Measurements from ENCODE around the gene DGCR6L. TPM values are rescaled to one million over a fixed set of nuclear protein-coding genes. Genes with fewer than 3 reads are reported as not detected.
A peak's percentile ranks its signal among the peaks of the same experiment; 100 is the strongest.
"Not testable (repeated sequence)": the region's sequence is repeated elsewhere in the genome, so short reads cannot be mapped to it uniquely, and the experiment has no call there.

DGCR6L gene
- total RNA-seq (2014; rRNA removed; shearing (Covaris generic); ENCODE audit: low replicate concordance) = 122 and 180 TPM in 2 replicates

DNA sequence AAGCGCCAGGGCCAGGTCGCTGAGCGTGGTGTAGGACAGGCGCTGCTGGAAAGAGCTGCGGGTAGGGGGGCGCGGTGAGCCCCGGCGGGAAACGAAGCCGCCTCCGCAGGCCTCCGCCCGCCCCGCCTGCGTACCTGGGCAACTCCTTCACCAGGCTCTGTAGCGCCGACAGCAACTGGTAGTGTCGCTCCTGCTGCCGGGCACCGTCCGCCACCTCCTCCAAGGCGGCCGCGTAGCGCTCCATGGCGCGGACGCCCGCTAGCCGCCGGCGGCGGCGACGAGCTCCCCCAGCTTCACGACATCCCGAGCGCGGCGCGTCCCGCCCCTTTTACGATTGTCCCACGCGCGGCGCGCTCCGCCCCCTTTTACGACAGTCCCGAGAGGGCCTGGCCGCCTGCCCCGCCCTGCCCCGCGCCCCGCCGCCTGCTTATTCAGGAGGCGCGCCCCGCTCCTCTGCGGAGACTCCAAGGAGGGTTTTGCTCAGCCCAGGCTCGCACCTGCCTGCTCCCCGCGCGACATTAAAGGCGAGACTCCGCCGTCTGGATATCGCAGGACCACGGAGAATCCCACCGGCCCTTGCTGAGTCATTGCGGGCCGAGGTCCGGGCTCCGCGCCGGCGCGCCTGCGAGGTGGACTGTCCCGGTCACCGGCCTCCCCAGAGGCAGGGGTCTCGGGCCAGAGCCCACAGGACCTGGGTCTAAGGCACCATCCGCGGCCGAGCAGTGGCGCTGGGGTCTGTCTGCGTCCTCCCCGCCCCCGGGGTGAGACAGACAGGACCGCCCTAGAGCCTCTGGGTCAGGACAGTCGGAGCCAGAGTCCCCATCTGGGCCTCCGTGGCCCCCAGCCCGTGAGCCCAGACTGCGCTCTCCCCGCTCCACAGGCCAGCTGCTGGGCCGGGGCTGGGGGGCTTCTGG, at the start of gene DGCR6L:
Gene DGCR6L, minus strand, starts transcription at position 316 of the 914 bp plus-strand sequence. Its CDS starts 72 bp downstream, at position 244.
- in situ Hi-C loops (cut with HindIII; ENCODE audit: low pct_unique_long_range_greater_than_20kb, low sequenced_read_pairs) = no loop called here
- DNase-seq (ENCODE audit: low read depth) = peak; percentile 91

- DNase-seq (ENCODE audit: low read depth); in situ Hi-C loops (cut with HindIII; ENCODE audit: low pct_unique_long_range_greater_than_20kb, low sequenced_read_pairs): not testable (repeated sequence)
Observed at GRCh38 chr22:20368875-20369274, 49.0 kb upstream of the DGCR6L start.

DNA sequence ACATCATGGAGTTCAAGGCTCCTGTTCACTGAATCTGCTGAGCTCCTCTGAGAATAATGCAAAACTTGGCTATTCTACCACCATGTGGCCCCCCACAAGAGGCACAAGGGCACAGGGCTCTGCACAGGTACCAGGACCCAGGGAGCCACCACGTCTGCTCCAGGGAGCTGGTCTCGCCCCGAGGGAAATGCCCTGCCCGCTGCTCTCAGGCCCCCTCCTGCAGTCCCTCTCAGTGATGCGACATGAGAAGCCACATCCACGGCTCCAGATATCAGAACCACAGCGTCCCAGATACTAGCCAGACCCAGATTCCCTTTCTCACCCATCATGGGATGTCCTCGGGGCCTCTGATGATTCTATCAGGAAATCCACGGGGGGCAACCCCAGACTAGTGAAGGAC, 47.0 kb upstream of the DGCR6L start:
- DNase-seq (ENCODE audit: low read depth); in situ Hi-C loops (cut with HindIII; ENCODE audit: low pct_unique_long_range_greater_than_20kb, low sequenced_read_pairs): not testable (repeated sequence)

DNA sequence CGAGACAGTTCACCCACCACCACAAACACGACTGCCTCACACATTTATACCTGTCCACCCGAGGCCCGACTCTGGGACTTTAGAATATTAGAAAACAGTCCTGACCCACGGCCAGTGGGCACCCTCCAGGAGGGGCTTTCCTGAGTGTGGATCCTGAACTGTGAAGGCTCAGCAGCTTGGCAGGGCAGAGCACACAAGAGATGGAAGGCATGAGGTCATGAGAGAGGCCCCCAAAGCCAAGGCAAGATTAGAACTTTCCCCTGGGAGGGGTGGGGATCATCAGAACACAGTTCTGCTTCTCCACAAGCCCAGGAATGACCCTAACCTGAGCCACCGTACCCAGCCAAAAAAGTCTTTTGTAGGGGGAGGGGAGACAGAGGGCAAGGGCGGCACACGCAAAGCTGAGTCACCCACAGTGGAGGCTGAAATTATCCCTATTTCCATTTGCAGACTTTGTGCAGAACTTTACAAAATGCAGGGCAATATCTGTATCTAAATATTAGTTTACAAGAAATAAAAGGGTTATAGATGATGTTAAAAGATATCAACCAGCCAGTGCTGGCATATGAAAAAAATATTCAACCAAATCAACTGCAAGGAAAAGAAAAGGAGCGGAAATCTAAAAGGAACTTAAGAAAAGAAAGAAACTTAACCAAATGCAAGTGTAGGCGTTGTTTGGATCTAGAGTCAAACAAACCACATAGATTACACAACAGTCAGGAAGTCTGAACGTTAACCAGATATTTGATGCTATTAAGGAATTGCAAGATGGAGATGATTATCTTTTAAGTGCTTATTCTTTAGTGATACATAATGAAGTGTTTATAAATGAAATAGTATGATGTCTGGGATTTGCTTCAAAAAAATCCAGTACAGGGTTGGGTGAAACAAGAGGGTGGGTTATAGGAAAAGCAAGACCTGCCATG, 44.7 kb upstream of the DGCR6L start:
- in situ Hi-C loops (cut with HindIII; ENCODE audit: low pct_unique_long_range_greater_than_20kb, low sequenced_read_pairs); DNase-seq (ENCODE audit: low read depth): not testable (repeated sequence)

- DNase-seq (ENCODE audit: low read depth); in situ Hi-C loops (cut with HindIII; ENCODE audit: low pct_unique_long_range_greater_than_20kb, low sequenced_read_pairs): not testable (repeated sequence)
Observed at GRCh38 chr22:20362403-20362802, 42.5 kb upstream of the DGCR6L start.

DNA sequence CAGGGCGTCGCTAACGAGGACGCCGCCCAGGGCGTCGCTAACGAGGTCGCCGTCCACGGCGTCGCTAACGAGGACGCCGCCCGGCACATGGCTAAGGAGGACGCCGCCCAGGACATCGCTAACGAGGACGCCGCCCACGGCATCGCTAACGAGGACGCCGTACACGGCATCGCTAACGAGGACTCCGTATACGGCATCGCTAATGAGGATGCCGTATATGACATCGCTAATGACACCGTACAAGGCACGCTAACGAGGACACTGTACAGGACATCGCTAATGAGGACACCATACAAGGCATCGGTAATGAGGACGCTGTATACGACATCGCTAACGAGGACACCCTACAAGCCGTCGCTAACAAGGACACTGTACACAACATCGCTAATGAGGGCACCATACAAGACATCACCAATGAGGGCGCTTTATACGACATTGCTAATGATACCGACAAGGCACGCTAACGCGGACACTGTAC, 41.9 kb upstream of the DGCR6L start:
- in situ Hi-C loops (cut with HindIII; ENCODE audit: low pct_unique_long_range_greater_than_20kb, low sequenced_read_pairs); DNase-seq (ENCODE audit: low read depth): not testable (repeated sequence)

DNA sequence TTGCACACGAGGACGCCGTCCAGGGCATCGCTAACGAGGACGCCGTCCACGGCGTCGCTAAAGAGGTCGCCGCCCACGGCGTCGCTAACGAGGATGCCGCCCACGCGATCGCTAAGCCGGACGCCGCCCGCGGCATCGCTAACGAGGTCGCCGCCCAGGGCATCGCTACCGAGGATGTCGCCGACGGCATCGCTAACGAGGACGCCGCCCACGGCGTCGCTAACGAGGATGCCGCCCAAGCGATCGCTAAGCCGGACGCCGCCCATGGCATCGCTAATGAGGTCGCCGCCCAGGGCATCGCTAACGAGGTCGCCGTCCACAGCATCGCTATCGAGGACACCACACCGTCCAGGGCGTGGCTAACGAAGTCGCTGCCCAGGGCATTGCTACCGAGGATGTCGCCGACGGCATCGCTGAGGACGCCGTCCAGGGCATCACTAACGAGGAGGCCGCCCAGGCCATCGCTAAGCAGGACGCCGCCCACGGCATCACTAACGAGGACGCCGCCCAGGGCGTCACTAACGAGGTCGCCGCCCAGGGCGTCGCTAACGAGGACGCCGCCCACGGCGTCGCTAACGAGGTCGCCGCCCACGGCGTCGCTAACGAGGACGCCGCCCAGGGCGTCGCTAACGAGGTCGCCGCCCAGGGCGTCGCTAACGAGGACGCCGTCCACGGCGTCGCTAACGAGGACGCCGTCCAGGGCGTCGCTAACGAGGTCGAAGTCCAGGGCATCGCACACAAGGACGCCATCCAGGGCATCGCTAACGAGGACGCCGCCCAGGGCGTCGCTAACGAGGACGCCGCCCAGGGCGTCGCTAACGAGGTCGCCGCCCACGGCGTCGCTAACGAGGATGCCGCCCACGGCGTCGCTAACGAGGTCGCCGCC, 41.2 kb upstream of the DGCR6L start:
- in situ Hi-C loops (cut with HindIII; ENCODE audit: low pct_unique_long_range_greater_than_20kb, low sequenced_read_pairs); DNase-seq (ENCODE audit: low read depth): not testable (repeated sequence)

GRCh38 chr22:20360261-20360660, 40.4 kb upstream of the DGCR6L start:
- in situ Hi-C loops (cut with HindIII; ENCODE audit: low pct_unique_long_range_greater_than_20kb, low sequenced_read_pairs); DNase-seq (ENCODE audit: low read depth): not testable (repeated sequence)

- DNase-seq (ENCODE audit: low read depth); in situ Hi-C loops (cut with HindIII; ENCODE audit: low pct_unique_long_range_greater_than_20kb, low sequenced_read_pairs): not testable (repeated sequence)
Observed at GRCh38 chr22:20358503-20359239, 38.8 kb upstream of the DGCR6L start.

DNA sequence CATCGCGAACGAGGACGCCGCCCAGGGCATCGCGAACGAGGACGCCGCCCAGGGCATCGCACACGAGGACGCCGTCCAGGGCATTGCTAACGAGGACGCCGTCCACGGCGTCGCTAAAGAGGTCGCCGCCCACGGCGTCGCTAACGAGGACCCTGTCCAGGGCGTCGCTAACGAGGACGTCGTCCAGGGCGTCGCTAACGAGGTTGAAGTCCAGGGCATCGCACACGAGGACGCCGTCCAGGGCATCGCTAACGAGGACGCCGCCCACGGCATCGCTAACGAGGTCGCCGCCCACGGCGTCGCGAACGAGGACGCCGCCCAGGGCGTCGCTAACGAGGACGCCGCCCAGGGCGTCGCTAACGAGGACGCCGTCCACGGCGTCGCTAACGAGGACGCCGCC, 38.1 kb upstream of the DGCR6L start:
- in situ Hi-C loops (cut with HindIII; ENCODE audit: low pct_unique_long_range_greater_than_20kb, low sequenced_read_pairs); DNase-seq (ENCODE audit: low read depth): not testable (repeated sequence)

GRCh38 chr22:20356906-20357305, 37.0 kb upstream of the DGCR6L start:
- in situ Hi-C loops (cut with HindIII; ENCODE audit: low pct_unique_long_range_greater_than_20kb, low sequenced_read_pairs); DNase-seq (ENCODE audit: low read depth): not testable (repeated sequence)

DNA sequence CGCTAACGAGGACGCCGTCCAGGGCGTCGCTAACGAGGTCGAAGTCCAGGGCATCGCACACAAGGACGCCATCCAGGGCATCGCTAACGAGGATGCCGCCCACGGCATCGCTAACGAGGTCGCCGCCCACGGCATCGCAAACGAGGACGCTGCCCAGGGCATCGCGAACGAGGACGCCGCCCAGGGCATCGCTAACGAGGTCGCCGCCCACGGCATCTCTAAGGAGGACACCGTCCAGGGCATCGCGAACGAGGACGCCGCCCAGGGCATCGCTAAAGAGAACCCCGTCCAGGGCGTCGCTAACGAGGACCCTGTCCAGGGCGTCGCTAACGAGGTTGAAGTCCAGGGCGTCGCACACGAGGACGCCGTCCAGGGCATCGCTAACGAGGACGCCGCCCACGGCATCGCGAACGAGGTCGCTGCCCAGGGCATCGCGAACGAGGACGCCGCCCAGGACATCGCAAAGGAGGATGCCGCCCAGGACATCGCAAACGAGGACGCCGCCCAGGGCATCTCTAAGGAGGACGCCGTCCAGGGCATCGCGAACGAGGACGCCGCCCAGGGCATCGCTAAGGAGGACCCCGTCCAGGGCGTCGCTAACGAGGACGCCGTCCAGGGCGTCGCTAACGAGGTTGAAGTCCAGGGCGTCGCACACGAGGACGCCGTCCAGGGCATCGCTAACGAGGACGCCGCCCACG, 36.2 kb upstream of the DGCR6L start:
- not testable (repeated sequence) for DNase-seq (ENCODE audit: low read depth)

GRCh38 chr22:20354238-20354975, 34.5 kb upstream of the DGCR6L start:
- DNase-seq (ENCODE audit: low read depth) = no peak
- in situ Hi-C loops (cut with HindIII; ENCODE audit: low pct_unique_long_range_greater_than_20kb, low sequenced_read_pairs) = no loop called here

More for the DNA sequence above, 36.2 kb upstream of the DGCR6L start:
- in situ Hi-C loops (cut with HindIII; ENCODE audit: low pct_unique_long_range_greater_than_20kb, low sequenced_read_pairs) = not testable (repeated sequence)

GRCh38 chr22:20352536-20352935, 32.7 kb upstream of the DGCR6L start:
- in situ Hi-C loops (cut with HindIII; ENCODE audit: low pct_unique_long_range_greater_than_20kb, low sequenced_read_pairs); DNase-seq (ENCODE audit: low read depth): not testable (repeated sequence)

GRCh38 chr22:20346553-20346952, 26.7 kb upstream of the DGCR6L start:
- in situ Hi-C loops (cut with HindIII; ENCODE audit: low pct_unique_long_range_greater_than_20kb, low sequenced_read_pairs); DNase-seq (ENCODE audit: low read depth): not testable (repeated sequence)

GRCh38 chr22:20338291-20338690, 18.4 kb upstream of the DGCR6L start:
- DNase-seq (ENCODE audit: low read depth); in situ Hi-C loops (cut with HindIII; ENCODE audit: low pct_unique_long_range_greater_than_20kb, low sequenced_read_pairs): not testable (repeated sequence)
